Smooth muscle cell (in vitro differentiated cells): ENCODE measurements around the gene CNIH2. TPM values are rescaled to one million over a fixed set of nuclear protein-coding genes. Genes with fewer than 3 reads are reported as not detected.
"Not testable (repeated sequence)": the region's sequence is repeated elsewhere in the genome, so short reads cannot be mapped to it uniquely, and the experiment has no call there.

Experiments
- DNase-seq: peaks from one replicate; lab custom pipeline; 2025; ENCODE audit not compliant: unreplicated experiment; lab: John Stamatoyannopoulos, UW
- H2AFZ ChIP-seq: fragments of 200-600 bp; sonication (generic); 2 replicates; pipeline ENCODE4 v1.6.0; 2016; ENCODE audit warnings: antibody characterized with exemption, low read depth, mild to moderate bottlenecking
- H3F3A ChIP-seq: fragments of 200-600 bp; sonication (generic); 2 replicates; pipeline ENCODE4 v1.6.0; 2017; ENCODE audit warnings: antibody characterized with exemption, low read depth
- H3K27ac ChIP-seq: fragments of 200-600 bp; sonication (generic); 2 replicates; pipeline ENCODE4 v1.5.1; 2016; ENCODE audit warnings: low read depth, mild to moderate bottlenecking
- H3K27me3 ChIP-seq: fragments of 200-600 bp; sonication (generic); 2 replicates; pipeline ENCODE4 v1.6.1; 2016; ENCODE audit warnings: low read depth, mild to moderate bottlenecking
- H3K36me3 ChIP-seq: fragments of 200-600 bp; sonication (generic); 2 replicates; pipeline ENCODE4 v1.5.1; 2016; ENCODE audit warnings: low read depth
- H3K4me1 ChIP-seq: fragments of 200-600 bp; sonication (generic); 2 replicates; pipeline ENCODE4 v1.5.1; 2016; ENCODE audit warnings: low read depth
- H3K4me2 ChIP-seq: fragments of 200-600 bp; sonication (generic); 2 replicates; pipeline ENCODE4 v1.6.0; 2016; ENCODE audit warnings: mild to moderate bottlenecking
- H3K4me3 ChIP-seq: fragments of 200-600 bp; sonication (generic); 2 replicates; pipeline ENCODE4 v1.5.1; 2016; ENCODE audit warnings: mild to moderate bottlenecking
- H3K79me2 ChIP-seq: fragments of 200-600 bp; sonication (generic); 2 replicates; pipeline ENCODE4 v1.6.0; 2016; ENCODE audit warnings: low read depth, mild to moderate bottlenecking
- H3K9ac ChIP-seq: fragments of 200-600 bp; sonication (generic); 2 replicates; pipeline ENCODE4 v1.6.0; 2016; ENCODE audit warnings: low read depth
- H3K9me3 ChIP-seq: fragments of 200-600 bp; sonication (generic); replicated peaks from 2 replicates; pipeline ENCODE4 v1.5.1; 2016; ENCODE audit warnings: low read depth
- H4K20me1 ChIP-seq: fragments of 200-600 bp; sonication (generic); 2 replicates; pipeline ENCODE4 v1.6.0; 2016; ENCODE audit warnings: low read depth
- WGBS: methylation state at CpG from one replicate; pipeline ENCODE4 v1.1.7; 2016; ENCODE audit warnings: low lambda C conversion rate; 5-methylcytosine and 5-hydroxymethylcytosine counted together
- polyA plus RNA-seq: library from polyadenylated mRNA; unstranded; fragments of >200 nt; fragmentation: Nextera tagmentation; extraction: Ambion mirVana; gene quantifications from 2 replicates; pipeline ENCODE4 v1.2.1, GENCODE V29; 2016
- total RNA-seq: library from RNA; depleted of rRNA; stranded (reverse); fragments of >200 nt; gene quantifications from 2 replicates; pipeline ENCODE4 v1.2.3, GENCODE V29; 2014
- TF ChIP-seq, protein P1 (sequence below): fragments of 200-600 bp; sonication (generic); IDR thresholded peaks from 2 replicates; pipeline ENCODE4 v1.5.1; 2017; ENCODE audit warnings: borderline replicate concordance, mild to moderate bottlenecking, antibody characterized with exemption; ENCODE audit not compliant: insufficient read depth, poor library complexity, severe bottlenecking

The CNIH2 gene
- total and polyA plus RNA-seq, 2 experiments from 2014 or later = 12.2 to 17.0 TPM

DNA sequence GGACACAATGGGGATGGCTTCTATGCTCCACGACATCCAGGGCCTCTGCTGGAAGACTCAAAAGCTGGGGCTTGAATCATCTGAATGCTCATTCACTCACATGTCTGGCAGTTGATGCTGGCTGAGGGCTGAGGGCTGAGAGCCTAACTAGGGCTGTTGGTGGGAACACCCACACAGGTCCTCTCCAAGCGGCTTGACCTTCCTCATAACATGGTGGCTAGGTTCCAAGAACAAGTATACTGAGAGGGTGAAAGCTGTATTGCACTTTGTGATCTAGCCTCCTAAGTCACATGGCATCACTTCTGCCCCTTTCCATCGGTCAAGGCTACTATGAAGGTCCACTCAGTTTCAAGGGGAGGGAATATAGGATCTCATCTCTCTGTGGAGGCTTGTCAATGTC lies 21.2 kb downstream of the CNIH2 start:
- H3K79me2 ChIP-seq = no peaks in the 10 kb centered on the region
- no peak overlapping the region for H2AFZ ChIP-seq
- no peak overlapping the region for H3K27ac ChIP-seq
- no peak overlapping the region for H3K4me3 ChIP-seq
- DNase-seq = no peak
- no peak overlapping the region for H3K4me2 ChIP-seq
- H3K9ac ChIP-seq = no peak overlapping the region
- TF ChIP-seq, protein P1, sequence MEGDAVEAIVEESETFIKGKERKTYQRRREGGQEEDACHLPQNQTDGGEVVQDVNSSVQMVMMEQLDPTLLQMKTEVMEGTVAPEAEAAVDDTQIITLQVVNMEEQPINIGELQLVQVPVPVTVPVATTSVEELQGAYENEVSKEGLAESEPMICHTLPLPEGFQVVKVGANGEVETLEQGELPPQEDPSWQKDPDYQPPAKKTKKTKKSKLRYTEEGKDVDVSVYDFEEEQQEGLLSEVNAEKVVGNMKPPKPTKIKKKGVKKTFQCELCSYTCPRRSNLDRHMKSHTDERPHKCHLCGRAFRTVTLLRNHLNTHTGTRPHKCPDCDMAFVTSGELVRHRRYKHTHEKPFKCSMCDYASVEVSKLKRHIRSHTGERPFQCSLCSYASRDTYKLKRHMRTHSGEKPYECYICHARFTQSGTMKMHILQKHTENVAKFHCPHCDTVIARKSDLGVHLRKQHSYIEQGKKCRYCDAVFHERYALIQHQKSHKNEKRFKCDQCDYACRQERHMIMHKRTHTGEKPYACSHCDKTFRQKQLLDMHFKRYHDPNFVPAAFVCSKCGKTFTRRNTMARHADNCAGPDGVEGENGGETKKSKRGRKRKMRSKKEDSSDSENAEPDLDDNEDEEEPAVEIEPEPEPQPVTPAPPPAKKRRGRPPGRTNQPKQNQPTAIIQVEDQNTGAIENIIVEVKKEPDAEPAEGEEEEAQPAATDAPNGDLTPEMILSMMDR = no peak
- H3K4me1 ChIP-seq = no peaks in the 10 kb centered on the region
- H3K9me3 ChIP-seq = no peaks in the 10 kb centered on the region
- H3K27me3 ChIP-seq = no peaks in the 10 kb centered on the region
- no peaks in the 10 kb centered on the region for H4K20me1 ChIP-seq
- WGBS = 90% methylated on average over 3 of the region's 3 CpGs
- H3F3A ChIP-seq = no peaks in the 10 kb centered on the region
- H3K36me3 ChIP-seq = no peaks in the 10 kb centered on the region

DNA sequence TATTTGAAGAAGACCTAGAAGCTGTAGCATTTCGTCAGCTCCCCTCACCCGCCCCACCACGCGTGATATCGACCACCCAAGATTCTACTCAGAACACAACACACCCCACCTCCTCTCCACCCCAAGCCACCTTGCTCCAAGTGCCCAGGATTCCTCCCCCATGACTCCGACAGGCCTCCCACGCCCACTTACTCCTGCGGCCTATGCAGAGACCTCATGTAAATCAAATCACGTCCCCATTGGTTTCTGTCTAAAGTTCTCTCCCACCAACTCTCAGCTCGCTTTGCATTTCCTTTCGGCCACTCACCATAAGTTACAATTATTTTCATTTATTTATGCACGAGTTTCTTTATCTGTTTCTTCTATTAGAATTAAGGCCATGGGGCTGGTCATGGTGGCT lies 24.7 kb downstream of the CNIH2 start:
- Histone ChIP-seq H3K27me3 (no peaks in the 10 kb centered on the region), H2AFZ (no peak overlapping the region), H3F3A (no peaks in the 10 kb centered on the region), H3K79me2 (no peaks in the 10 kb centered on the region), H3K4me3 (no peak overlapping the region), H3K4me1 (no peaks in the 10 kb centered on the region), H3K27ac (no peak overlapping the region), H4K20me1 (no peaks in the 10 kb centered on the region), H3K9ac (no peak overlapping the region), H3K36me3 (no peaks in the 10 kb centered on the region), H3K4me2 (no peak overlapping the region), H3K9me3 (no peaks in the 10 kb centered on the region)
- 88% methylated on average over 10 of the region's 12 CpGs for WGBS
- DNase-seq = no peak
- TF ChIP-seq, protein P1 = no peak

DNA sequence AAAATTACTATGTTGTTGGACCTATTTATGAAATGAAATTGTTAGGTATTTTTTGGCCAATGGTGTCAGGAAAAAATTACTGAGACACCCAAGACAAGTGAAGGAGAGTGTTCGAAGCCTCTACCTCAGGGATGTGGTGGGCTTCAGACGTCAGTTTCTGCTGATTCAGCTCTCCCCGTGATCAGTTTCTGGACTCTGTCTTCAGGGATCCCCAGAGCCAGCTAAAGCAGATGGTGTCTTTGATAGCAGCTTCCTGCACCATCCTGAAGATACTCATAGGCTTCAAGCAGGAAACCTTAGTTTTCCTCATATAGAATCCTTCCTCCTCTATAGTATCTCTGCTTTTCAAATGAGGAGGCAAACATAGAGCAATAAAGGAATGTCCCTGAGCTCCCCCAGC lies 31.5 kb downstream of the CNIH2 start:
- Histone ChIP-seq H3K4me1 (peaks cover 16% of the 10 kb centered on the region), H3K9ac (no peak overlapping the region), H3K4me2 (no peak overlapping the region), H2AFZ (no peak overlapping the region), H3K27me3 (no peaks in the 10 kb centered on the region), H3K79me2 (peaks cover 5% of the 10 kb centered on the region), H3K9me3 (no peaks in the 10 kb centered on the region), H3K4me3 (no peak overlapping the region), H3K36me3 (no peaks in the 10 kb centered on the region), H4K20me1 (no peaks in the 10 kb centered on the region), H3F3A (peaks cover 20% of the 10 kb centered on the region), H3K27ac (no peak overlapping the region)
- no peak for DNase-seq
- TF ChIP-seq, protein P1 = no peak
- 33% methylated on average over 3 of the region's 3 CpGs for WGBS

DNA sequence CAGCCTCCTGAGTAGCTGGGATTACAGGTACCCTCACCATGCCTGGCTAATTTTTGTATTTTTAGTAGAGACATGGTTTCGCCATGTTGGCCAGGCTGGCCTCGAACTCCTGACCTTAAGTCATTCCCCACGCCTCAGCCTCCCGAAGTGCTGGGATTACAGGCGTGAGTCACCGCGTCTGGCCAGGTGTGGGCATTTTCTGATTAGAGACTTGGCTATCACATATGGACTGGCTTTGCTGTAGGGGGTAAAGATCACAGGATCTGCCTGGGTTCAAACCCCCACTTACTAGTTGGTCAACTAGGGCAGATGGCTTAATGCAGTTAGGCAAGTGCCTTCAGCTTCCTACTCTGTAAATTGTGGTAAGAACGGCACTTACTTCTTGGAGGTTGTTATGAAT lies 32.3 kb downstream of the CNIH2 start:
- Histone ChIP-seq H3K27ac (no peak overlapping the region), H3K27me3 (no peaks in the 10 kb centered on the region), H3F3A (peaks cover 23% of the 10 kb centered on the region), H3K9ac (no peak overlapping the region), H4K20me1 (no peaks in the 10 kb centered on the region), H3K36me3 (no peaks in the 10 kb centered on the region), H3K4me1 (peaks cover 19% of the 10 kb centered on the region), H3K4me2 (no peak overlapping the region), H3K79me2 (peaks cover 13% of the 10 kb centered on the region), H2AFZ (no peak overlapping the region), H3K9me3 (no peaks in the 10 kb centered on the region), H3K4me3 (no peak overlapping the region)
- no peak for DNase-seq
- WGBS = 83% methylated on average over 8 of the region's 8 CpGs
- TF ChIP-seq, protein P1 = no peak

DNA sequence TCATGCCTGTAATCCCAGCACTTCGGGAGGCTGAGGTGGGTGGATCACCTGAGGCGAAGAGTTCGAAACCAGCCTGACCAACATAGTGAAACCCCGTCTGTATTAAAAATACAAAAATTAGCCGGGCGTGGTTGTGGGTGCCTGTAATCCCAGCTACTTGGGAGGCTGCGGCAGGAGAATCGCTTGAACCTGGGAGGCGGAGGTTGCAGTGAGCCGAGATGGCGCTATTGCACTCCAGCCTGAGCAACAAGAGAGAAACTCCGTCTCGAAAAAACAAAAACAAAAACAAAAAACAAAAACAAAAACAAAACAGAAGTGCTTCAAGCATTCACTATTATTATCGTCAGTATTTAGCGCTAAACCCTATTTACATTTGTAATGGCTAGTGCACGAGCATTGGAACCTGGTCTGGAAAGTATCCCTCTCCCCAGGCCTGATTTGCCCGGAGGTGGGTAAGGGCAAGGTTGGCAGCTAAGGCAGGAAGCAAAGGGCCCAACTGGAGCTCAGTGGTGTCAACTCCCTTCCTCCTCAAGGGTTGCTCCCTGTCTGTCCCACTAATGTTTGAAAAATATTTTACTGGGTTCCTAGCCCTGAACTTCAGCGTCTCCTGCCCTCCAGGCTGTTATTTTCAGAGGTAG lies 32.9 kb downstream of the CNIH2 start:
- not testable (repeated sequence) for H3K36me3 ChIP-seq, H3K27me3 ChIP-seq, H4K20me1 ChIP-seq, H3K4me3 ChIP-seq, H3K9me3 ChIP-seq, H3K9ac ChIP-seq, H2AFZ ChIP-seq, H3K4me2 ChIP-seq, DNase-seq, H3K27ac ChIP-seq
- Histone ChIP-seq H3K4me1 (peaks cover 19% of the 10 kb centered on the region), H3K79me2 (peaks cover 19% of the 10 kb centered on the region), H3F3A (peaks cover 23% of the 10 kb centered on the region)
- WGBS = 72% methylated on average over 18 of the region's 18 CpGs
